Measurements from ENCODE around the gene OSBPL9.
A peak's percentile ranks its signal among the peaks of the same experiment; 100 is the strongest.

The OSBPL9 gene

DNA sequence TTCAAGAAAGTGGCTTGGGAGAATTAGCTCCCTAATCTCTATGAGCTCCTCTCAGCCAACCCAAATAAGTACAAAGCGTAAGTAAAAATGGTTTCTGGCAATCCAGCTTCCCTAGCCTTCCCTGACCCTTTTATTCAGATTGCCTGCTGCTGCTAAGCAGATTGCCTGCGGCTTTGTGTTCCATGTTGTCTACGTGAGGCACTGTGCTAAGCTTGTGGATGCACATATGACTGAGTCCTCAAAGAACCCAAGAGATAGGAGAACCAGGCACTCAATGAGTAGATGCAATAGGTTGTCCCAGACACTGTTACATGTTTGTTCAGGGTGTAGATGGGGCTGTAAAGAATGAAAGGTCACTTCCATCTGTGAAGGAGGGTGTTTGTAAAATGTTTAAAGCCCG is 6.3 kb upstream of the OSBPL9 start:
- no peak for DNase-seq

DNA sequence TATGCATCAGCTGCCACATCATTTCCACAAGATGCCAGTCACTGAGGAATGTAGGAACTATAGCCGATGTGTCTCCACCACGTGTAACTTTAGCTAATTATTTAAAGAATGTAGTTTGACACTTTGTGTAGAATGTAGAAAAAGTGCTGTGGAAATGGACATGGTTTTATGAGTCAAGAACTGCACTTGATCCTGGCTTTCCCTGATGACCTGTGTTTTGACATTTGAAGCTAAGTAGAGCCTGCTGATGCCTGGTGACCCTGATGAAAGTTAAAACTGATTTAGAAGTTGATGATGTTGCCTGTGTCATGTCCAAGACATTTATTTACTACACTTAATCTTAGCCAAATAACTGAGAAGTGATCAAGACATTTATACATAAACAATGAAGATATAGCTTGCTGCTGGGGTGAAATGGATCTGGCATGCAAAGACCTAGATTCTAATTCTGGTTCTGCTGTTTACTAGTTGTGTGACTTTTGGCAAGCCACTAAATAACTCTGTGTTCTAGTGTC is 4.4 kb upstream of the OSBPL9 start:
- no peak for DNase-seq

GRCh38 chr1:51615780-51616291 is 1.1 kb upstream of the OSBPL9 start:
- DNase-seq: no peak

- peak in 1 of 2 experiments; percentile 38 for DNase-seq
These were observed 402 bp upstream of the OSBPL9 start for GRCh38 chr1:51616490-51616889.

DNA sequence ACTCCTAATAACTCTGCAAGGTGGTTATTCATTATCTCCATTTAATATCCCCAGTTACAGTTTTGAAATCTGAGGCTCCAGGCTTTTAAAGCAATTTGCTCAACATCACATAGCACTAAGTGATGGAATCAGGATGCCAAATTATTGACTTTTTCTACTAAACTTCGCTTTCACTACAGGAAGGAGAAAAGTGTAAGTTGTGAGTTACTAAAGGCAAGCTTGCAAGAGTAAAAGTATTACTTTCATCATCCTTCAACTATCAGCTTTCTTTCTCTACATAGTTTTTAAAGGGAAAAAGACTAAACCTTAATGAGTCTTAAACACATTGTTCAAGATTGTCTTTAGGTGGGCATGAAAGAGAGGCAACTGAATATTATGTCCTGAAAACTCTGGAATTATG is 1.8 kb downstream of the OSBPL9 start:
- no peak for DNase-seq

GRCh38 chr1:51620470-51620869 is 3.6 kb downstream of the OSBPL9 start:
- no peak for DNase-seq

DNA sequence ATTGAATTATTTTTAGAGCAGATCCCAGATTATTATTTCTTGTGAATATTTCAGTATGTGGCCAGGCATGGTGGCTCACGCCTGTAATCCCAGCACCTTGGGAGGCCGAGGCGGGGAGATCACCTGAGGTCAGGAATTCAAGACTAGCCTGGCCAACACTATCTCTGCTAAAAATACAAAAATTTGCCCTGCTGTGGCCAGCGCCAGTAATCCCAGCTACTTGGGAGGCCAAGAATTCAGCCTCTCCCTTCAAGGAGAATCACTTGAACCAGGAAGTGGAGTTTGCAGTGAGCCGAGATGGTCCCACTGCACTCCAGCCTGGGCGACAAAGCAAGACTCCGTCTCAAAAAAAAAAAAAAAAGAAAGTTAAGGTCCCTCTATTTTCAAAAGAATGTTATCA is 4.3 kb downstream of the OSBPL9 start:
- no peak for DNase-seq

DNA sequence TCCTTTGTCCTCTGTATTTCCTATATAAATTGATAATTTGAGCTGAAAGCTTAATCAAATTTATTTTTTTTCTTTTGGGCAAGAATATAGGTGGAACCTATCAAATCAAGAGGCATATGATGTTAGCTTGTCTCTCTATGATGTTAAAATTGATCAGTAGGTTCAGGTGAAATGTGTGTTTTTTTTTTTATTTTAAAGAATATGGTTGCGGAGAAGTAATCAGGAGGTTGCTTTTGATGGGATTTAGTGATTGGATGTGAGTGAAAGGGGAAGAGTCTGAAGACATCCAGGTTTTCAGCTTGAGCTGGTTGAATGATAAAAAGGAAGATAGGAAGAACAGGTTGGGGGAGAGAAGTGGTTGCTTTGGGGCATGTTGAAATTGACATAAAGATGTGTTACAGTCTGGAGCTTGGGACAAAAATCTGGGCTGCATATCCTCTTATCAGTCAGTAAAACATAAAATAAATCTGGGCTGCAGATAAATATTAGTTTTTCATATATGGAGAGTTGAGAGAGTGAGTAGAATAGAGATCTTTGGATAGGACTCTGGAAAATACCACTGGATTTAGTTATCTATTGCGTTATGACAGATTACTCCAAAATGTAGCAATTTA is 5.1 kb downstream of the OSBPL9 start:
- no peak for DNase-seq

DNA sequence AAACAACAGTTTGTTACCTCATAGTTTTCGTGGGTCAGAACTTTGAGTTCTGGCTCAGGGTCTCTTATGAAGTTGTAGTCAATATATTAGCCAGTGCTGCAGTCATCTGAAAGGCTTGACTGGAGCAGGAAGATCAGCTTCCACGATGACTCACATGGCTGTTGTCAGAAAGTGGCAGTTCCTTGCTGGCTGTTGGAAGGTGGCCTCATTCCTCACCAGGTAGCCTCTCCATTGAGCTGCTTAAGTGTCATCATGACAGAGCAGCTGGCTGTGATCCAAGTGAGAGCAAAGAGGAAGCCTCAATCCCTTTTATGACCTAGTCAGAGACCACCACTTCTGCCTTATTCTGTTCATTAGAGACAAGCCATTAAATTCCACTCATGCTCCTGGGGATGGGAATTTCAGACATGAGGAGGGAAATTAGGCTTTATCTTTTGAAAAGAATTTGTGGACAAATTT is 5.6 kb downstream of the OSBPL9 start:
- no peak for DNase-seq

DNA sequence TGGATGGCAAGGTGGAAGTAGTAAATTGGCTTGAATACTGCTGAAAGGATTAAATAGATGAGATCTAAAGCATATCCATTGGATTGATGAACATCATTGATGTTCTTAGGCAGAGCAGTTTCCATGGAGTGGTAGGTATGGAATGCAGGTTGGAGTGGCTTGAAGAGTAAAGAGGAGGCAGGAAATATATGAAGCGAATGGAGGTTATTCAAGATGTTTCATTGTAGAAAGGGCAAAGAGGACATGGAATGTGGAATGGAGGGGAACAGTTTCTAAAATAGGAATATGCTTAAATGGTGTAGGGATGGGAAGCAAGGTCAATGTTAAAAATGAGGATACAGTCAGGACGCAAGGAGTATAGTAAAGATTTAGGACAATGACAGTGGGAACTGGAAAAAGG is 6.1 kb downstream of the OSBPL9 start:
- DNase-seq: no peak

DNA sequence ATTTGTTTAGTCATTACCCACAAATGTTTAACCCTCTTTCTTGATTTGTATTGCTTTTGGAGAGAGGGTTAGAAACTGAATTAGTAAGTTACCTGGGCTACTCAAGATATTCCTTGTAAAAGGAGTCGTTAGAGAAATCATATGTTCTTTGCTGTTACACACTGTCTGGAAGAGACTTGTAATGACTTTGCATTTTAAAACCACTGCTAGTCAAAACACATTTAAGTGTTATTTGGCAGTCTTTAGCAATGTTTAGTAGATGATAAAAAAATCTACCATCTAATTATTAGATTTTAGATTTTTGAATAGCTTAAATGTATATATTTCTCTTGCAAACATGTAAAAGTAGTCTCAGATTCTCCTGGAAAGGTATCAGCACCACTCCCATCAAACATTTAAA is 6.6 kb downstream of the OSBPL9 start:
- DNase-seq: no peak

DNA sequence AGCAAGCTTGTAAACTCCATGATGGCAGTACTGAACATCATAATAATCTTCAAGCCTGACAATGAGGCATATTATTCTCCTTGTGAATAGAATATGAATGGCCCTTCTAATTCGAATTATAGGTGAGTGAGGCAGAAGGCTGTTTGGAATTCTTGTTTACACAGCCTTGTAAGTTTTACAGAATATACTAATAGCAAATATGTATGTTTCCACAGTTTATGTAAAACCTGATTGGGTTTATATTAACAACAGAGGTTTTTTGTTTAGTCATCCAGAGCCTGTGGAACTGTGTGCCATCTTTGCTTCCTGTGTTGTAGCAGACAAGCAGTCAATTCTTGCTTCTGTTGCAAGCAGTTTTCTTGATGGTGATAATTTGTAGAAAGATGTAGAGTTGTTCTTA is 8.0 kb downstream of the OSBPL9 start:
- DNase-seq: no peak

DNA sequence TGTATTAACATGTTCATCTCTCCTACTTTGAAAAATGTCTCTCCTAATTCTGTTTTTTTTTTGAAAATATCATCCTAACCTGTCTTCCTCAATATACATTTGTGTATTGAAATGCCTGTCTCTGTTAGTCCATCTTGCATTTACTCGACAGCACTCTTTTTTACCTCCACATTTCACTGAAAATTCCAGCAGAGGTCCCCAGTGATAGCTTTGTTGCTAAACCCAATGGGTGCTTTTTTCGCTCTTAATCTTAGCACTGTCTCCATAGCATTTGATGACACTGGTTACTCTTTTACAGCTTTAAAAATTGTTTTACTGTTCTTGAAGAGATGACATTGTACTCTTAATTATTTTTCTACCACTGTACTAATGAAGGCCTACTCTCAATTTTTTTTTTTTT is 10.8 kb downstream of the OSBPL9 start:
- no peak for DNase-seq

DNA sequence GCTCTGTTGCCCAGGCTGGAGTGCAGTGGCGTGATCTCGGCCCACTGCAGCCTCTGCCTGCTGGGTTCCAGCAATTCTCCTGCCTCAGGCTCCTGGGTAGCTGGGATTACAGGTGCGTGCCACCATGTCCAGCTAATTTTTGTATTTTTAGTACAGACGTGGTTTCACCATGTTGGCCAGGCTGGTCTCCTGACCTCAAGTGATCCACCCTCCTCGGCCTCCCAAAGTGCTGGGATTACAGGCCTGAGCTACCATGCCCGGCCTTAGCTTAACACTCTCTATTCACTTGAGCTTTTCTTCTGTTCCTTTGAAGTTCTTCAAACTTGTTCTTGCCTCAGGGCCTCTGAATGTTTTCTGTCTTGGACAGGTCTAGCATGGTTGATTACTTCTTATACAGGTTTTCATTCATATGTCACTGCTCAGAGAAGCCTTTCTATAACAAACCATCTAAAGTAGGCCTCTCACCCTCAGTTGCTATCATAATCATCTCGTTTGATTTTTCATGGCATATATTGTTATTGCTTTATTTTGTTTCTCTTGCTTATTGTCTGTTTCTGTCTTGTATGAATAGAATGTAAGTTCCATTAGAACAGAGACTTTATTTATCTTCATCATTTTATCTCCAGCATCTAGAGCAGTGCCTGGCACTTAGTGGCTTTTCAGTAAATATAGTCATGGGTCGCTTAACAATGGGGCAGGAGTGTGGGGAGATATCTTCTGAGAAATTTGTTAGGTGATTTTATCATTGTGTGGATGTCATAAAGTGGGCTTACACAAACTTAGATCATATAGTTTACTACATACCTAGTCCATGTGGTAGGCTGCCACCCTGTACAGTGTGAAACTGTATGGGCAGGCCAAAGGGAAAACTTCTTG is 12.1 kb downstream of the OSBPL9 start:
- DNase-seq: no peak

DNA sequence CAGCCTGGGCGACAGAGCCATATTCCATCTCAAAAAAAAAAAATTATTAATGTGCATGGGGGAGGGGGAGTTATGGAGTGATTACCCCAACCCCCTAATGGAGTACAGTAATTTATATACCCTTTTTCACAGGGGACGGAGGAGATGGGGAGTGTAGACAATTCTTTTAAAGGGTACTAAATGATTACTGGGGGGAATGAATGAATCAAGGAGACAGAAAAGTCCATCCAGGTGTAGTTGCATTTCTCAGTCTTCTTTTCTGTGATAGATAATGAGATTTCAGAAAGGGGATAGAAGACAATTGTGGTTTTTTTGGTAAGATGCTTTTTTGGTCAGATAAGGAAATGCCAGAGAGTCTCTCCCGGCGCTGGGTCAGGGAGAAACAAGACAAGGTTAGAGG is 13.0 kb downstream of the OSBPL9 start:
- no peak for DNase-seq

DNA sequence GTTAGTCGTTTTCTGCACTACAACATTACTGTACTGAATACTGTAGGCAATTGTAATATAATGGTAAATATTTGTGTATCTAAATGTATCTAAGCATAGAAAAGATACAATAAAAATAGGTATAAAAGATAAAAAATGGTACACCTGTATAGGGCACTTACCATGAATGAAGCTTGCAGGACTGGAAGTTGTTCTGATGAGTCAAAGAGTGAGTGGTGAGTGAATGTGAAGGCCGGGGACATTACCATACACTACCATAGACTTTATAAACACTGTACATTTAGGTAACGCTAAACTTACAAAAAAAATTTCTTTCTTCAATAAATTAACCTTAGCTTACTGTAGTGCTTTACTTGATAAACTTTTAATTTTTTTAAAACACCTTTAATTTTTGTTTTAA is 13.5 kb downstream of the OSBPL9 start:
- no peak for DNase-seq

DNA sequence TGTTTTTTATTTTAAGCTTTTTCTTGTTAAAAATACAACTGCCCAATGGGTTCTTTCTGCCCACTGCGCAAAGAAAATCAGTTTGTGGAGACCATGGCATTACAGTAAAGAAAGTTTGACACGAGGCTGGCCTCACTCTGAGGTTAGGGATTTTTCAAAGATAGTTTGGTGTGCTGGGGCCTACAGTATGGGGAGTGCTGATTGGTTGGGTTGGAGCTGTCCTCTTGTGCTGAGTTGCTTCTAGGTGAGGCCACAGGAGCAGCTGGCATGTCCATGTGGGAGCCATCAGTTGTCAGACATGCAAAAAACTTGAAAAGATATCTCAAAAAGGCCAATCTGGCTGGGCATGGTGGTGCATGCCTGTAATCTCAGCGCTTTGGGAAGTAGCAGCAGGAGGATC is 14.0 kb downstream of the OSBPL9 start:
- no peak for DNase-seq

GRCh38 chr1:51631747-51632146 is 14.9 kb downstream of the OSBPL9 start:
- DNase-seq: no peak

DNA sequence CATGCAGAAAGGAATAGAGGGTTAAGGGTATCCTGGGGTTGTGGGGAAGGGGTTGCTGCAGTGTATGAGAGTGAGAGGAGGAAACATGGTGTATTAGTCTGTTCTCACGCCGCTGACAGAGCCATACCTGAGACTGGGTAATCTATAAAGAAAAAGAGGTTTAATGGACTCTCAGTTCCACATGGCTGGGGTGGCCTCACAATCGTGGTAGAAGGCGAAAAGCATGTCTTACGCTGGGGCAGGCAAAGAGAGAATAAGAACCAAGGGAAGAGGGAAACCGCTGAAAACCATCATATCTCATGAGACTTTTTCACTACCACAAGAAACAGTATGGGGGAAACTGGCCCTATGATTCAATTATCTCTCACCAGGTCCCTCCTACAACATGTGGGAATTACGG is 17.7 kb downstream of the OSBPL9 start:
- DNase-seq: no peak

- DNase-seq: no peak
These were observed 18.7 kb downstream of the OSBPL9 start for GRCh38 chr1:51635615-51636014.

GRCh38 chr1:51636191-51636590 is 19.3 kb downstream of the OSBPL9 start:
- no peak for DNase-seq

DNA sequence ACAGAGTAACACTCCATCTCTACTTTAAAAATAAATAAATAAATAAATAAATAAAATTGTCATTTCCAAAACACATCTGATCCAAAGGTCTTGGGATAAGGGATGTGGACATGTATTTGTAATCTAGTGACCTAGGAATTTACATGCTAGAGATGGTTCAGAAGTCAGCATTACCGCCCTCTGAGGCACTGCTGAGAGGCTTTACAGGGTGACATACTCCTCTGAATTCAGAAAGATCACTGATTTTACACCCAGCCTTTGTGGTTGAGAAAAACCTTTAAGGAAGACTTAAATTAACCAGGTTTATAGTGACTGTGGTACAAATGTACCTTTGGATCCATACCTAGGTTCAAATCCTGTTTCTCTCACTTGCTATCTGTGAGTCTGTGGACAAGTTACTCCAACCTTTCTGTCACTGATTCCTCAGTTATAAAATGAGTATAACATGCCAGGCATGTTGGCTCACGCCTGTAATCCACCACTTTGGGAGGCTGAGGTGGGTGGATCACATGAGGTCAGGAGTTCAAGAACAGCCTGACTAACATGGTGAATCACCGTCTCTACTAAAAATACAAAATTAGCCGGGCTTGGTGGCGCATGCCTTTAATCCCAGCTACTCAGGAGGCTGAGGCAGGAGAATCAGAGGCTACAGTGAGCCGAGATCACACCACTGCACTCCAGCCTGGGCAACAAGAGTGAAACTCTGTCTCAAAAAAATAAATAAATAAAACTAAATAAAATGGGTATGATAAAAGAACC is 20.1 kb downstream of the OSBPL9 start:
- DNase-seq: no peak

DNA sequence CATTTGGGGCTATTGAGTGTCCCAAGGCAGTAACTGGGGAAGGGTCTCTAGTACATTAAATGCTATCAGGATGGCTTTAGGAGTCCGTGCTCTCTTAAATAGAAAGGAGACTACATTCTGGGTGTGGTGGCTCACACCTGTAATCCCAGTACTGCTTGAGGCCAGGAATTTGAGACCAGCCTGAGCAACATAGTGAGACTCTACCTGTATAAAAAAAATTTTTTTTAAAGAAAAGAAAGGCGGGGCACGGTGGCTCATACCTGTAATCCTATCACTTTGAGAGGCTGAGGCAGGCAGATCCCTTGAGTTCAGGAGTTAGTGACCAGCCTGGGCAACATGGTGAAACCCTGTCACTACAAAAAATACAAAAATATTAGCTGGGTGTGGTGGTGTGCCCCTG is 21.5 kb downstream of the OSBPL9 start:
- DNase-seq: no peak
